ENCODE measurements around the gene C10orf71.

GRCh38 chr10:49270565-49270964, 28.4 kb upstream of the C10orf71 start:
- no peak for TF ChIP-seq CTCF (conservative IDR thresholded peaks at IDR 0.05; ENCODE audit: low read depth, low read length)
- no peak for TF ChIP-seq EZH2 (IDR thresholded peaks at IDR 0.05; ENCODE audit: borderline replicate concordance, low read depth, low read length, poor library complexity, severe bottlenecking)
